Measurements from ENCODE around the gene SP3. TPM values are rescaled to one million over a fixed set of nuclear protein-coding genes. Genes with fewer than 3 reads are reported as not detected.

SP3 gene
- total RNA-seq, result 100 to 1,000 TPM in 3 of 4 donors, 10 to 100 TPM in 1; 99.6 to 151 (median 113) TPM

DNA sequence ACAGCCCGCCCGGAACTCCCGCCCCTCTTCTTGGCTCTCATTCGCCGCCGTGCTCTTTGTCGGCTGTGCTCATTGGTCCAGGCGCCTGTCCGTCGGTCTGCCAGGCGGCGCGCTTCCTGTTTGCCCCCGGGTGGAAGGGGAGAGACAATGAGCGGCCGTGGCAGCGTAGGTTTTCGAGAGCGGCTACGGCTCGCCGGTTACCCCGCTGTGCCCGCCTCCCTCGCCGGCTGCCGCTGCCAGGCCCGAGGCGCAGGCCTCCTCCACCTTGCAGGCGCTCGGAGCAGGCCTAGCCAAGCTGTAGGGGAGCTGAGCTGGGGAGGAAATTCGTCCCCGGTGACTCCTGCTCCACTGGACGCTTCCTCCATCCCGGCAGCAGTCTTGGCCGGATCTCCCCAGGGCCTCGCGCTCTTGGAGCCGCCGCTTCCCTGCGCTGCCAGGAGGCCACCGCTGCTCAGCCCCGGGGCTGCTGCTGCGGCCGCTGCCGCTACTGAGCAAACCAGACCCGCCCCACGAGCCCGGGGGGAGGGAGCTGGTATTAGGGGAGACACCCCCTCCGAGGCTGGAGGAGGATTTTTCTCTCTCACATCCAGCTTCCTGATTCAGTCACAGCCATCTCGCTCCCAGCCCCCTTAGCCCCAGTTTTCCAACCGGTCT lies at the start of gene SP3:
SP3 (minus strand) TSS at position 2 of the 654 bp plus-strand sequence. CDS start 202 bp downstream, outside the sequence.
- no peaks in the 10 kb centered on the region for H3K36me3 ChIP-seq
- peak; percentile 98 to 99 for DNase-seq (ENCODE audit: low spot score in 2 of 2)
- TF ChIP-seq POLR2A (IDR thresholded peaks at IDR 0.05) (peak; percentile 43 to 86), POLR2AphosphoS5 (IDR thresholded peaks at IDR 0.05) (peak; percentile 45 to 82 (median 79))
- TF ChIP-seq, protein P1, sequence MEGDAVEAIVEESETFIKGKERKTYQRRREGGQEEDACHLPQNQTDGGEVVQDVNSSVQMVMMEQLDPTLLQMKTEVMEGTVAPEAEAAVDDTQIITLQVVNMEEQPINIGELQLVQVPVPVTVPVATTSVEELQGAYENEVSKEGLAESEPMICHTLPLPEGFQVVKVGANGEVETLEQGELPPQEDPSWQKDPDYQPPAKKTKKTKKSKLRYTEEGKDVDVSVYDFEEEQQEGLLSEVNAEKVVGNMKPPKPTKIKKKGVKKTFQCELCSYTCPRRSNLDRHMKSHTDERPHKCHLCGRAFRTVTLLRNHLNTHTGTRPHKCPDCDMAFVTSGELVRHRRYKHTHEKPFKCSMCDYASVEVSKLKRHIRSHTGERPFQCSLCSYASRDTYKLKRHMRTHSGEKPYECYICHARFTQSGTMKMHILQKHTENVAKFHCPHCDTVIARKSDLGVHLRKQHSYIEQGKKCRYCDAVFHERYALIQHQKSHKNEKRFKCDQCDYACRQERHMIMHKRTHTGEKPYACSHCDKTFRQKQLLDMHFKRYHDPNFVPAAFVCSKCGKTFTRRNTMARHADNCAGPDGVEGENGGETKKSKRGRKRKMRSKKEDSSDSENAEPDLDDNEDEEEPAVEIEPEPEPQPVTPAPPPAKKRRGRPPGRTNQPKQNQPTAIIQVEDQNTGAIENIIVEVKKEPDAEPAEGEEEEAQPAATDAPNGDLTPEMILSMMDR (IDR thresholded peaks at IDR 0.05), result no peak
- H3K27me3 ChIP-seq, result no peaks in the 10 kb centered on the region
- peak within 1 kb of the TSS; percentile 100 for H3K27ac ChIP-seq
- H3K4me3 ChIP-seq, result peak within 1 kb of the TSS; percentile 98
- WGBS, result 0% methylated on average over 20 of the region's 52 CpGs
- H3K4me1 ChIP-seq, result peaks cover 22% of the 10 kb centered on the region
- H3K9me3 ChIP-seq, result no peaks in the 10 kb centered on the region

DNA sequence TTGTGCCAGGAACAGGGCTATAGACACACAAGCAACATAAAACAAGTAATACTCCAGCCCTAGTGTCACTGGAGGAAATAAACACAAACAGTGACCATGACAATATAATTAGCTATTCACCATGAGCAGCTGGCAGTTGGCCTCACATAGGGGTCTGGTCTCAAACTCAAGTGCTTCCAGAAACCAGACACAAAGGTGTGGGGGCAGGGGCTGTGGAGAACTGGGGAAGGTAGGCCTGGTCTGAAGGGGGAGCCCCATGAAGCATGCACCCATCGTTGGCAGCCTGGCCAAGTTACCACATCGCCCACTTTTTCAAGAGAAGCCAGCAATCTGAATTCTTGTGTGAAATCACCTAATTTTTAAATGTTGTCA lies 49.5 kb upstream of the SP3 start:
- 57% methylated on average over 2 of the region's 2 CpGs for WGBS
- Histone ChIP-seq H3K27ac (peak overlapping the region; percentile 94), H3K36me3 (no peaks in the 10 kb centered on the region), H3K27me3 (no peaks in the 10 kb centered on the region), H3K9me3 (no peaks in the 10 kb centered on the region), H3K4me3 (no peak overlapping the region), H3K4me1 (peaks cover 42% of the 10 kb centered on the region)
- no peak for DNase-seq (ENCODE audit: low spot score in 2 of 2)
- TF ChIP-seq EP300 (IDR thresholded peaks at IDR 0.05) (no peak), POLR2AphosphoS5 (IDR thresholded peaks at IDR 0.05) (no peak), POLR2A (IDR thresholded peaks at IDR 0.05) (no peak)
- TF ChIP-seq, protein P1 (IDR thresholded peaks at IDR 0.05), result no peak

DNA sequence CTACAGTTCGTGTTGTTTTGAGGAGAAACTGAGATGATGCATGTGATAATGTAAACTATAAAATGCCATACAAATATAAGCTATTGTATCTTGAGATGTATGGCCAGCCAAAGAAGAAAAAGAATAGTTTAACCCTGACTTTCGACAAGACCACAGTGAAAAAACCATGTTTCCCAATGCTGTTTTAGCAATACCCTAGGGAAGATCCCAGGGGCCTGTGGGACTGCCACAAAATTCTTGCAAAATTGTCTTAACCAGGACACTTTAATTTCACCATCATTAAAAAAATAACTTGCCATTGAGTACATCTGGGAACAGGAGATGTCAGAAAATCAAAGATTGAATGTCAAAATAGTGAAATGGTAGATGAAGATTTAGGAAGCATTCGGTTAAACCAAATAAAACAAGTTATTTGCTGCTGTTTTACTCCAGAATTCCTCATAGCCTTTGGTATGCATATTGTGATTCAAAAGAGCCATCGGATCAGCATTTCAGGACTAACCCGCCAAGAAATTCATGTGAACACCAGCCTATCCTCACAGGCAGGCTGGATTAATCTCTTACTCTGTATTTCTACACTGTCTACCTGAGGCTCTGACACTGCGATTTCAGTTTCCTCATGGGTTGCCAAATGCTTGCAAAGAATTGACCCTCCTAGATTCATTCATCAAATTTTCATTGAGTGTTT lies 49.0 kb upstream of the SP3 start:
- Histone ChIP-seq H3K27me3 (no peaks in the 10 kb centered on the region), H3K9me3 (no peaks in the 10 kb centered on the region), H3K4me3 (peak overlapping the region; percentile 57), H3K4me1 (peaks cover 42% of the 10 kb centered on the region), H3K27ac (peak overlapping the region; percentile 94), H3K36me3 (no peaks in the 10 kb centered on the region)
- TF ChIP-seq POLR2AphosphoS5 (IDR thresholded peaks at IDR 0.05) (peak in 2 of 3 donors; percentile 11 to 56), EP300 (IDR thresholded peaks at IDR 0.05) (no peak)
- no peak for DNase-seq (ENCODE audit: low spot score in 2 of 2)
- WGBS, result 45% methylated on average over 6 of the region's 6 CpGs

DNA sequence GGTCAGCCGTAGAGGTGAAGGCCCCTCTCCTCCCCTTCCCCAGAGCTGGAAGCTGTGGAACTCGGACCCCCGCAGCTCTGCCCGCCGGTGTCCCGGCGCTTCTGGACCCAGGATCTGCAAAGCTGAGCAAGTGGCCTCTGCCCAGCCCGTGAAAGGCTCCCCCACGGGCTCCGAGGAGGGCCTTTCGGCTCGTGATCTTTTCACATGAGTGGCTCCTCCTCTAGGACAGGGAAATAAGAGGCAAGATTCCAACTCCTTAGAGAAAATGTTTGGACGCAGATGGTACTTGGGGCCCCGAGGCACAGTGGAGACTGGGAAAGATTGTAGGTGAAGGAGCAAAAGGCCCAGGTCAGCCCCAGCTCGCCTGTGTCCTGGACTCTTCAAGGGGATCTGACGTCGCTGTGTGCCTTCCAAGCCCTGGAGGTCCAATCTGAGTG lies 48.2 kb upstream of the SP3 start:
- 27% methylated on average over 17 of the region's 17 CpGs for WGBS
- Histone ChIP-seq H3K27ac (peak overlapping the region; percentile 94), H3K27me3 (no peaks in the 10 kb centered on the region), H3K9me3 (no peaks in the 10 kb centered on the region), H3K4me3 (peak overlapping the region; percentile 57), H3K4me1 (peaks cover 42% of the 10 kb centered on the region), H3K36me3 (no peaks in the 10 kb centered on the region)
- TF ChIP-seq EP300 (IDR thresholded peaks at IDR 0.05) (no peak), POLR2AphosphoS5 (IDR thresholded peaks at IDR 0.05) (peak in 1 of 3 donors; percentile 16), POLR2A (IDR thresholded peaks at IDR 0.05) (no peak)
- peak in 1 of 2 donors; percentile 78 for DNase-seq (ENCODE audit: low spot score in 2 of 2)

DNA sequence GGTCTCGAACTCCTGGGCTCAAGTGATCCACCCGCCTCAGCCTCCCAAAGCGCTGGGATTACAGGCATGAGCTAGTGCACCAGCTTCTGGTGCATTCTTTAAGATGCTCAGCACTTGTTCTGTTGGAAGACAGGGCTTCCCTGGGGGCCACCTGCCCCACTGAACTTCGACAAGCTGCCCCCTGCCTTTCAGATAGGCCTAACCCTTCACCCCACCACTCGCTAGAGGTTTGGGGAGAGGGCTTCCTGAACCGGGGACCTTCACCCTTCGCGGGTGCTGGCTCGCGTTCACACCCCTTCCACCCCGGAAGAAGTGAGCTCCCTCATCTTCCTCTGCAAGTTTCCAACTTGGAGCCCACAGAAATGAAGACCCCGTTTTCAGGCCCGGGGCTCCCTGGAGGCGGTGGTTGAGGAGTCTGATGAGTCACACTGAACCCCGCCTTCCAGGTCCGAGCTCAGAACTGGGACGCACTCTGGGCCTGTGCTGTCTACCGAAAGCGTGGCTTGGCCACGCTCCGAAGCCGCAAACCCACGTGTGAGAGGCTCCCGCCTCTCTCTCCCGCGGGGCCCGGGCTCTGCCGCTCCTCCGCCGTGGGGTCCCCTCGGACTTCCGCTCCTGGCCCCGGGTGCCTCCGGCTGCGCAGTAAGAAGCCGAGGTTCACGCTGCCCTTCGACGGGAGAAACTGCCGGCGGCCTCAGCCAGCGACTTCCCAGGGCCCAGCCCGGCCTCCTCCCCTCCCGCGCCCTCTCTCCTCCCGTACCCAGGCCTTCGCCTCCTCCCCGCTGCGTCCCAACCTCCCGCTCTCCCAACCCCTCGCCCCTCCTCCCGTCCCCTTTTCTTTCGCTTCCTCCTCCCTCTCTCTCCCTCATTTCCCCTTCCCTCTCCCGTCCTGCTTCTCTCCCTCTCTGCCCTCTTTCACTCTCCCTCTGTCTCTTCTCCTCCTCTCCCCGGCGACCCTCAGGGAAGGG lies 47.5 kb upstream of the SP3 start:
- Histone ChIP-seq H3K9me3 (no peaks in the 10 kb centered on the region), H3K27me3 (no peaks in the 10 kb centered on the region), H3K36me3 (no peaks in the 10 kb centered on the region), H3K4me1 (peaks cover 42% of the 10 kb centered on the region), H3K27ac (peak overlapping the region; percentile 94), H3K4me3 (peak overlapping the region; percentile 57)
- 16% methylated on average over 44 of the region's 56 CpGs for WGBS
- peak in 1 of 2 donors; percentile 47 for TF ChIP-seq POLR2A (IDR thresholded peaks at IDR 0.05)
- peak in 2 of 3 donors; percentile 21 to 44 for TF ChIP-seq POLR2AphosphoS5 (IDR thresholded peaks at IDR 0.05)
- TF ChIP-seq, protein P1 (IDR thresholded peaks at IDR 0.05), result no peak
- DNase-seq (ENCODE audit: low spot score in 2 of 2), result peak; percentile 86 to 89
